Activated T-helper 17 cell treated with anti-CD3 and anti-CD28 coated beads, Interleukin-2, amount 50 U/mL, for 72 hours (primary cell): ENCODE data around the gene OR51A2. TPM values are rescaled to one million over a fixed set of nuclear protein-coding genes. Genes with fewer than 3 reads are reported as not detected.
A peak's percentile ranks its signal among the peaks of the same experiment; 100 is the strongest.
"Not testable (repeated sequence)": the region's sequence is repeated elsewhere in the genome, so short reads cannot be mapped to it uniquely, and the experiment has no call there.

Experiments used
- ATAC-seq: fragments of 150-1000 bp; cut with Tn5 transposase; replicated peaks from 2 replicates; pipeline ENCODE4 v1.10.0; 2021; ENCODE audit warnings: mild to moderate bottlenecking, moderate library complexity
- H3K27ac Mint-ChIP-seq: one replicate; pipeline ENCODE4 v1.8.0; 2022; ENCODE audit warnings: mixed read lengths
- H3K27me3 Mint-ChIP-seq: one replicate; pipeline ENCODE4 v1.8.0; 2022; ENCODE audit warnings: mixed read lengths
- H3K36me3 Mint-ChIP-seq: one replicate; pipeline ENCODE4 v1.8.0; 2022; ENCODE audit warnings: low read depth, mild to moderate bottlenecking, mixed read lengths
- H3K4me1 Mint-ChIP-seq: one replicate; pipeline ENCODE4 v1.8.0; 2022; ENCODE audit warnings: mixed read lengths
- H3K4me3 Mint-ChIP-seq: one replicate; pipeline ENCODE4 v1.8.0; 2022; ENCODE audit warnings: mild to moderate bottlenecking, mixed read lengths
- H3K9me3 Mint-ChIP-seq: one replicate; pipeline ENCODE4 v1.8.0; 2022; ENCODE audit warnings: mixed read lengths
- total RNA-seq, 2 donors: library from RNA; stranded (reverse); gene quantifications; one replicate each; pipeline ENCODE4 v1.2.3, GENCODE V29; 2022

The OR51A2 gene
- total RNA-seq: not detected

- not testable (repeated sequence) for H3K27ac Mint-ChIP-seq, H3K9me3 Mint-ChIP-seq, H3K36me3 Mint-ChIP-seq, ATAC-seq, H3K4me3 Mint-ChIP-seq, H3K4me1 Mint-ChIP-seq, H3K27me3 Mint-ChIP-seq
Measured at GRCh38 chr11:4955613-4956012, at the start of gene OR51A2. Gene OR51A2 (minus strand): TSS chr11:4955713. CDS start chr11:4955713, 0 bp downstream.

GRCh38 chr11:5004424-5005274, 49.1 kb upstream of the OR51A2 start:
- H3K4me3 Mint-ChIP-seq: no peak overlapping the region
- no peaks in the 10 kb centered on the region for H3K36me3 Mint-ChIP-seq
- no peaks in the 10 kb centered on the region for H3K4me1 Mint-ChIP-seq
- no peaks in the 10 kb centered on the region for H3K9me3 Mint-ChIP-seq
- ATAC-seq: no peak
- no peak overlapping the region for H3K27ac Mint-ChIP-seq
- peaks cover 4% of the 10 kb centered on the region for H3K27me3 Mint-ChIP-seq

- peaks cover 15% of the 10 kb centered on the region for H3K27me3 Mint-ChIP-seq
- ATAC-seq: no peak
- no peaks in the 10 kb centered on the region for H3K4me1 Mint-ChIP-seq
- H3K36me3 Mint-ChIP-seq: no peaks in the 10 kb centered on the region
- no peak within 1 kb of the TSS for H3K4me3 Mint-ChIP-seq
- no peak within 1 kb of the TSS for H3K27ac Mint-ChIP-seq
- no peaks in the 10 kb centered on the region for H3K9me3 Mint-ChIP-seq
Measured at GRCh38 chr11:4994551-4994950, 39.0 kb upstream of the OR51A2 start, which contains the start of gene OR51L1. Gene OR51L1 (plus strand): TSS chr11:4994851. CDS start chr11:4998983, 4,132 bp downstream.

GRCh38 chr11:4991060-4991459, 35.5 kb upstream of the OR51A2 start:
- no peaks in the 10 kb centered on the region for H3K9me3 Mint-ChIP-seq
- H3K27ac Mint-ChIP-seq: no peak overlapping the region
- H3K4me1 Mint-ChIP-seq: no peaks in the 10 kb centered on the region
- ATAC-seq: no peak
- no peaks in the 10 kb centered on the region for H3K36me3 Mint-ChIP-seq
- no peak overlapping the region for H3K4me3 Mint-ChIP-seq
- H3K27me3 Mint-ChIP-seq: peaks cover 10% of the 10 kb centered on the region

GRCh38 chr11:4983841-4984240, 28.3 kb upstream of the OR51A2 start:
- Mint-ChIP-seq H3K27ac (no peak overlapping the region), H3K9me3 (no peaks in the 10 kb centered on the region), H3K27me3 (peaks cover 3% of the 10 kb centered on the region), H3K36me3 (no peaks in the 10 kb centered on the region), H3K4me3 (no peak overlapping the region), H3K4me1 (no peaks in the 10 kb centered on the region)
- no peak for ATAC-seq

- peaks cover 4% of the 10 kb centered on the region for H3K9me3 Mint-ChIP-seq
- H3K27ac Mint-ChIP-seq: no peak overlapping the region
- no peak for ATAC-seq
- H3K4me3 Mint-ChIP-seq: no peak overlapping the region
- no peaks in the 10 kb centered on the region for H3K4me1 Mint-ChIP-seq
- peaks cover 3% of the 10 kb centered on the region for H3K27me3 Mint-ChIP-seq
- H3K36me3 Mint-ChIP-seq: no peaks in the 10 kb centered on the region
Measured at GRCh38 chr11:4982678-4983077, 27.2 kb upstream of the OR51A2 start.

GRCh38 chr11:4979036-4979435, 23.5 kb upstream of the OR51A2 start:
- Mint-ChIP-seq H3K36me3 (no peaks in the 10 kb centered on the region), H3K27ac (no peak overlapping the region), H3K27me3 (peaks cover 3% of the 10 kb centered on the region), H3K4me1 (no peaks in the 10 kb centered on the region), H3K9me3 (peaks cover 4% of the 10 kb centered on the region), H3K4me3 (no peak overlapping the region)
- ATAC-seq: no peak

GRCh38 chr11:4975436-4975835, 19.9 kb upstream of the OR51A2 start:
- peaks cover 4% of the 10 kb centered on the region for H3K9me3 Mint-ChIP-seq
- no peak overlapping the region for H3K27ac Mint-ChIP-seq
- H3K36me3 Mint-ChIP-seq: no peaks in the 10 kb centered on the region
- no peak for ATAC-seq
- no peaks in the 10 kb centered on the region for H3K4me1 Mint-ChIP-seq
- H3K27me3 Mint-ChIP-seq: peaks cover 3% of the 10 kb centered on the region
- H3K4me3 Mint-ChIP-seq: no peak overlapping the region

DNA sequence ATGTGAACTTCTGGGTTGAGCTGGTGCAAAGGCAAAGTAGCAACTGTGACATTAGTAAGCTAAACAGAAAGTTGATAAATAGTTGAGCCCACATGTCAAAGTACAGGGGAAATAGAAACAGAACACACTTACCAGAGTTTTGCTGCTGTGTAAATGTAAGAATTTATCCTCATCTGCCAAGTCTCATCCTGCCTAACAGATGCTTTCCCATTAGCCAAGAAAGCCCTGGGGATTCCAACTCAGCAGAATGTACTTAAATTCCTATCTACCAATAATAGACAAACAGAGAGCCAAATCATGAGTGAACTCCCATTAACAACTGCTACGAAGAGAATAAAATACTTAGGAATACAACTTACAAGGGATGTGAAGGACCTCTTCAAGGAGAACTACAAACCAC, 7.3 kb upstream of the OR51A2 start:
- no peaks in the 10 kb centered on the region for H3K4me1 Mint-ChIP-seq
- no peak overlapping the region for H3K27ac Mint-ChIP-seq

DNA sequence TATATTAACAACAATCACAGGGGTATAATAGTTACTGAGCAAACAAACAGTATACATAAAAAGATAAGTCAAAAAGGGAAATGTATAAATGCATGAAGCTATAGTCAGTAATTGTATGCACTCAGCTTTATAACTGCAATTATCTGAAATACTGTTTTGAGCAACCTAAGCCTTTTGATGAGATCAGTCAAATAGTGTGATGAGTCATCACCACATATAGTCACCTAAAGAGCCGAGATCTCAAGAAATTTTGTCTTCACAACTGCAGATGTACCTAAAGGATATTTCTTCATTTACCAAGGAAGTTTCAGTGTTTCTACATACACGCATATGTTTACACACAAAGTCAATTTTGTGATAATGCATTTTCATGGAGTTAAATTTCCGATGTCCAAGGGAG, 5.4 kb upstream of the OR51A2 start:
- ATAC-seq: peak; percentile 35
- no peak overlapping the region for H3K27ac Mint-ChIP-seq
- no peaks in the 10 kb centered on the region for H3K36me3 Mint-ChIP-seq

More for the DNA sequence above, 7.3 kb upstream of the OR51A2 start:
- no peak for ATAC-seq
- Mint-ChIP-seq H3K27me3 (peaks cover 3% of the 10 kb centered on the region), H3K36me3 (no peaks in the 10 kb centered on the region), H3K4me3 (no peak overlapping the region), H3K9me3 (no peaks in the 10 kb centered on the region)

DNA sequence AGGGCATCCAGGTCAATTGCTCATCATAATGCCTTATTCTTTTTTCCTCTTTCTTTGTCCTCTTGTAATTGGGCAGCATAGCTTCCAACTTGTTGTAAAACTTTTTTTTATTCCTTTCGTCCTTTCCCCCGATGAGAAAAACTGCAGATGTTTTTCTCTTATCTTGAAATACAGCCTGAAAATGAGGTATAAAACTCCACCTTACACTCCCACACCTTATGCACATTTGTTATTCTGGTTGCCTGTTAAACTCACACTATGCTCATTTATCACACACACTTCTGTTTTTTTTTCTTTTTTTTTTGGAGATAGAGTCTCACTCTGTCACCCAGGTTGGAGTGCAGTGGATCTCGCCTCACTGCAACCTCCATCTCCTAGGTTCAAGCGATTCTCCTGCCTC, 1.9 kb upstream of the OR51A2 start:
- ATAC-seq: no peak
- H3K4me1 Mint-ChIP-seq: no peaks in the 10 kb centered on the region
- peaks cover 3% of the 10 kb centered on the region for H3K27me3 Mint-ChIP-seq
- no peak overlapping the region for H3K27ac Mint-ChIP-seq
- no peak overlapping the region for H3K4me3 Mint-ChIP-seq
- H3K36me3 Mint-ChIP-seq: no peaks in the 10 kb centered on the region
- H3K9me3 Mint-ChIP-seq: no peaks in the 10 kb centered on the region

More for the DNA sequence above, 5.4 kb upstream of the OR51A2 start:
- Mint-ChIP-seq H3K27me3 (peaks cover 3% of the 10 kb centered on the region), H3K4me3 (no peak overlapping the region), H3K4me1 (no peaks in the 10 kb centered on the region), H3K9me3 (no peaks in the 10 kb centered on the region)

DNA sequence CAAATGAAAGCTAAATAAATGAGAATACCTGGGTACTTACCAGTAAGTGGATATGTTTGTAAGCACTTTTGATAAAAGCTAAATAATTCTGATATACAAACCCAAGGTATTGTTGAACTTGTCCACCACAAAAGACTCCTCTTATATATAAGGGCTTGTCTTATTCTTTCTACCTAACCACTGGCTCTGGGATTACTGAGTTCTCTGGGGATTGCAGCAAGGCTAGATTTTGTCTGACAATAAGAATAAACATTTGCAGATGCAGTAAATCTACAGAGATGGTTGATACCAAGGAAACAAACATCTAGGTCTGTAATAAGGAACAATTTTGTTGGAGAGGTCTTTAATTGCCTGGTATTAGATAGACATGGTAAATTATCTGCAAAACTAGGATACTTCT, 8.0 kb downstream of the OR51A2 start, which contains the start of gene OR51A4:
Gene OR51A4, minus strand, starts transcription at position 101 of the 400 bp plus-strand sequence. CDS start 505 bp downstream, outside the sequence.
- Mint-ChIP-seq H3K4me3 (no peak within 1 kb of the TSS), H3K27ac (no peak within 1 kb of the TSS), H3K4me1 (no peaks in the 10 kb centered on the region), H3K27me3 (no peaks in the 10 kb centered on the region), H3K36me3 (no peaks in the 10 kb centered on the region), H3K9me3 (no peaks in the 10 kb centered on the region)
- no peak for ATAC-seq

DNA sequence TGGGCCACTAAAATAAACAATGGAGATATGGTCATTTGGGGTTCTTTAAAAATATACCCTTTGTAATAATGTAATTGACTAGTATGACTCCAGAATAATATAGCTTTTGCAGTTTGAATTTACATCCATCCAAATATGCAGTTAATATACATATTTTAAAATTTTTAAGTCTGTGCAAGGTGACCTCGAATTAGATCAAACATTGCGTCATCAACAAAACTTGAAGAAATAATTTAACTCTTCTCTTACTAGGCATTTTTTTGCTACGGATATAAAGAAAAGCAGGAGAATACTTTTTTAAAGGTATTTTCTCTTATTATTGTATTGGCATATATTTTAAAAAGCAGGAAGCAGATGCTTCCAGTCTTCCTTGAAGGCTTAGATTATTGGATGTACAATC, 18.8 kb downstream of the OR51A2 start:
- Mint-ChIP-seq H3K36me3 (no peaks in the 10 kb centered on the region), H3K4me3 (no peak overlapping the region), H3K27ac (no peak overlapping the region), H3K9me3 (no peaks in the 10 kb centered on the region), H3K27me3 (peaks cover 4% of the 10 kb centered on the region), H3K4me1 (no peaks in the 10 kb centered on the region)
- ATAC-seq: no peak

DNA sequence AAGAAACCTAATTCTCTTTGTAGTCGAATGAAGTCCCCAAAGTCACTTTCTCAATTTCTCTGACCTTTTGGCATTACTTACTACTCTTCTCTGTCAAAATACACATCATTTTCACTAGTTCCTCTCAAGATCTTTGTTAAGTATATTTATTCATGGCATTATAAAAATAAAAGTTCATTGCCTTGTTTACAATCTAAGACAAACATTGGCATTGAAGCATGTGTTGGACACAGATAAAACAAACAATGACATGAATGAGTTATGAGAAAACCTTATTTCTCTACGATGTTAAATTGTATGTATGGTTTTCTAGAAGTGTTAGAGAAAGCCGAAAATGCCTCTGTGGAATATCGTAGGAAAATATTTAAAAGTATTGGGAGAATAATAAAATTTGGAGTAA, 22.8 kb downstream of the OR51A2 start:
- H3K27me3 Mint-ChIP-seq: peaks cover 4% of the 10 kb centered on the region
- no peak overlapping the region for H3K27ac Mint-ChIP-seq

DNA sequence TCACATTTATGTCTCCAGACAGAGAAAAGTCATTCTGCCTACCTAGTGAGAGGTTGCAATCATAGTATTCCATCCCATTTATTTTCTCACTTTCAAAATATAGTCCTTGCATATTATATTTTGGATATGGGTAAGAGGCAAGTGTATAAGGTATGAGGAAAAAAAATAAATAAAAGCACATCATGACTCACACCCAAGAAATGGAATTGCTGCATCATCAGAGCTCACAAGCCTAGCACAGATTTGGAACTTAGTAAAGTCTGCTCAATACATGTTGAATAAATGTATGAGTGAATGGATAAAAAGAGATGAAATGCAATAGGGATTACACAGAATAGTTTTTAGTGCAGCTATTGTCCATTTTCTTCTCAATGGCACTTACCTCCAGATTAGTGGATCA, 28.9 kb downstream of the OR51A2 start:
- Mint-ChIP-seq H3K27ac (no peak overlapping the region), H3K36me3 (no peaks in the 10 kb centered on the region), H3K4me1 (no peaks in the 10 kb centered on the region), H3K4me3 (no peak overlapping the region), H3K27me3 (peaks cover 6% of the 10 kb centered on the region), H3K9me3 (no peaks in the 10 kb centered on the region)
- no peak for ATAC-seq

More for the DNA sequence above, 22.8 kb downstream of the OR51A2 start:
- Mint-ChIP-seq H3K9me3 (no peaks in the 10 kb centered on the region), H3K36me3 (no peaks in the 10 kb centered on the region), H3K4me3 (no peak overlapping the region), H3K4me1 (no peaks in the 10 kb centered on the region)
- ATAC-seq: no peak
